ENCODE measurements around the gene SDCBP2.
A peak's percentile ranks its signal among the peaks of the same experiment; 100 is the strongest.

Gene SDCBP2

DNA sequence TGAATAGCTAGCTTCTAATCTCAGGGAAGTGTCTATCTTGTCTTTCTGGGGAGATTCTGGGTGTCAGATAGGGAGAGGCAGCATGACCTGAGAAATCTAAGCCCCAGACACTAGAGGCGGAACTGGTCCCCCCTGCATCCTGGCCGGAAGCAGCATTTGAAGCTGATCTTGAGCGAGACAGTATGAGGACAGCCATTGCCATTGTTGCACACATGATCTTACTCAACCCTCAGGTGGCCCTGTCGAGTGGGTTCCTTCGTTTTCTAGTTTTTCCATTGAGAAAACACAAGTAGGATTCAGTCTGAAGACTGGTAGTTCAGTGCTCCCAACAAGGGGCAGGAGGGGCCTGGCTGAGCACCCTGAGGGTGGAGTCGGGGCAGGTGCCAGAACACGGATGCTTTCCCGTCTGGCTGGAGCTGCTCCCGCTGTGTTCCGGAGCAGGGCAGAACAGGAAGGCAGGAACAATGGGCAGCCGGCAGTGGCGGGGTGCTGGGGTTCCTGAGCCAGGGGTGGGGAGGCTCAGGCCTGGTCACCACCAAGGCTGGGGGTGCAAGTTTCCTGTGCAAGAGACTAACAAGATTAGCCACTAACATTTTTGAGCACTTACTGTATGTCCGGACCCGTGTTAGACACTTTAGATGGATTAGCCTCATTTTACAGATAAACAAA lies 7.9 kb upstream of the SDCBP2 start:
- H3K4me3 ChIP-seq (ENCODE audit: low read depth, low read length) = no peak overlapping the region
- in situ Hi-C loops (cut with HindIII; ENCODE audit: low sequenced_read_pairs) = no loop called here
- peak; percentile 20 for DNase-seq (ENCODE audit: low read depth)
- TF ChIP-seq, protein P1, sequence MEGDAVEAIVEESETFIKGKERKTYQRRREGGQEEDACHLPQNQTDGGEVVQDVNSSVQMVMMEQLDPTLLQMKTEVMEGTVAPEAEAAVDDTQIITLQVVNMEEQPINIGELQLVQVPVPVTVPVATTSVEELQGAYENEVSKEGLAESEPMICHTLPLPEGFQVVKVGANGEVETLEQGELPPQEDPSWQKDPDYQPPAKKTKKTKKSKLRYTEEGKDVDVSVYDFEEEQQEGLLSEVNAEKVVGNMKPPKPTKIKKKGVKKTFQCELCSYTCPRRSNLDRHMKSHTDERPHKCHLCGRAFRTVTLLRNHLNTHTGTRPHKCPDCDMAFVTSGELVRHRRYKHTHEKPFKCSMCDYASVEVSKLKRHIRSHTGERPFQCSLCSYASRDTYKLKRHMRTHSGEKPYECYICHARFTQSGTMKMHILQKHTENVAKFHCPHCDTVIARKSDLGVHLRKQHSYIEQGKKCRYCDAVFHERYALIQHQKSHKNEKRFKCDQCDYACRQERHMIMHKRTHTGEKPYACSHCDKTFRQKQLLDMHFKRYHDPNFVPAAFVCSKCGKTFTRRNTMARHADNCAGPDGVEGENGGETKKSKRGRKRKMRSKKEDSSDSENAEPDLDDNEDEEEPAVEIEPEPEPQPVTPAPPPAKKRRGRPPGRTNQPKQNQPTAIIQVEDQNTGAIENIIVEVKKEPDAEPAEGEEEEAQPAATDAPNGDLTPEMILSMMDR (IDR thresholded peaks at IDR 0.05; ENCODE audit: low read depth, low read length, missing control alignments) = no peak

DNA sequence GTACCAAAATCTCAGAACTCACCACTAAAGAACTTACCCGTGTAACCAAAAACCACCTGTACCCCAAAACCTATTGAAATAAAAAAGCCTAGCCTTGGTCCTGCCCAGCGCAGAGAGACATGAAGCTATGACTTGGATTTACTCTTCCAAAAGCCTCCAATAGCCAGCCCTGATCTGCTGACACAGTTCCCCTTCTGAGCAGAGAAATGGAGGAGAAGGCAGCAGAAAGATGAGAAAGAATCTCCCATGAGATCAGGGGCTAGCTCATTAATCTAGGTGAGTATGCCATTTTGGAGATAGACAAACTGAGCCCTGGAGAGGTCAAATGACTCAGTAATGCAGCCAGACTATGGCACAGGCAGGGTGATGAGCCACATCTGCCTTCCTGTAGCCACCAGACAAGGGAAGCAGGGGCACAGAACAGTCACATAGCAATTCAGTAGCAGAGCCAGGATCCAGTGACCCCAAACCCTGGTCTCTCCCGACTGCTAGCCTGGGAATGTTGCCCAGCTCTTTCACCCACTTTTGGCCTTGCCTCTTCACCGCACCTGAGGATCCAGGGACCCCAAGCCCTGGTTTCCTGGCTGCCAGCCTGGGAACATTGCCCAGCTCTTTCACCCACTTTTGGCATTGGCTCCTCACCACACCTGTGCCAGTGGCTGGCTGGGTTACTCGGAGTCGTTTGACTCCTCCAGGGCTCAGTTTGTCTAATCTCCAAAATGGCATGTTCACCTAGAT lies 7.2 kb upstream of the SDCBP2 start:
- in situ Hi-C loops (cut with HindIII; ENCODE audit: low sequenced_read_pairs) = no loop called here
- TF ChIP-seq, protein P1 (IDR thresholded peaks at IDR 0.05; ENCODE audit: low read depth, low read length, missing control alignments) = no peak
- no peak for DNase-seq (ENCODE audit: low read depth)
- no peak overlapping the region for H3K4me3 ChIP-seq (ENCODE audit: low read depth, low read length)

DNA sequence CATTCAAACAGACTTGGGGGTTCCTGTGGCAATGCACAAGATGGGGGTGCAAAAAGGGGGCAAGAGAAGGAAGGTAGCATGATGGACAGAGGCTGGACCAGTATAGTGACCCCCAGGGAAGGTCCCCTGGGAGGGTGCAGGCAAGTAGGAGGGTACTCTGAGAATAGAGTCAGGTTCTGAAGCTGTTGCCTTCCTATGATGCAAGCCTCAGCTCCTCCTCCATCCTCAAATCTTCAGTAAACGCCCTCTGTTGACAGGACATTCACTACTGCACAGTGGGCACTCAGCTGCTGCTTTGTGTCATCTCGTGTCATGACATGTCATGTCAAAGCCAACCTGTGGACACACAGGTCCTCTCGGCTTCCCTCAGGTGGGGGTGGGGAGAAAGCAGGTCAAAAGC lies 5.8 kb upstream of the SDCBP2 start:
- TF ChIP-seq, protein P1 (IDR thresholded peaks at IDR 0.05; ENCODE audit: low read depth, low read length, missing control alignments) = no peak
- H3K4me3 ChIP-seq (ENCODE audit: low read depth, low read length) = no peak overlapping the region
- in situ Hi-C loops (cut with HindIII; ENCODE audit: low sequenced_read_pairs) = no loop called here
- DNase-seq (ENCODE audit: low read depth) = no peak

DNA sequence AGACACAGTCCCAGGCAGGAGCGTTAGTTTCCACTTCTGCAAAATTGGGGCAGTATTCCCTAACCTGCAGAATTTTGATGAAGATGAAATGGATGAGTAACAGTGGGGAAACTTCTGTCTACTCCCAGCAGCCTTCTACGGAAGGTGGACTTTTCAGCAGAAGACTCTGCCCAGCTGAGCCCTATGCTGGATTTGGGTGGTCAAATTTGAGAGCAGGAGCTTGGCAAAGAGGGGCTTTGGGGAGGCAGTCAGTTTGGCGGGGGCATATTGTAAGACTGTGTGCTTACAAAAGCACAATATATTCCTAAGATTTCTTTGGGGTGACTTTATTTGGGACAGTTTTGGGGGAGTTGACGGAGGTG lies 5.4 kb upstream of the SDCBP2 start:
- no peak overlapping the region for H3K4me3 ChIP-seq (ENCODE audit: low read depth, low read length)
- in situ Hi-C loops (cut with HindIII; ENCODE audit: low sequenced_read_pairs) = no loop called here
- TF ChIP-seq, protein P1 (IDR thresholded peaks at IDR 0.05; ENCODE audit: low read depth, low read length, missing control alignments) = no peak
- DNase-seq (ENCODE audit: low read depth) = no peak

DNA sequence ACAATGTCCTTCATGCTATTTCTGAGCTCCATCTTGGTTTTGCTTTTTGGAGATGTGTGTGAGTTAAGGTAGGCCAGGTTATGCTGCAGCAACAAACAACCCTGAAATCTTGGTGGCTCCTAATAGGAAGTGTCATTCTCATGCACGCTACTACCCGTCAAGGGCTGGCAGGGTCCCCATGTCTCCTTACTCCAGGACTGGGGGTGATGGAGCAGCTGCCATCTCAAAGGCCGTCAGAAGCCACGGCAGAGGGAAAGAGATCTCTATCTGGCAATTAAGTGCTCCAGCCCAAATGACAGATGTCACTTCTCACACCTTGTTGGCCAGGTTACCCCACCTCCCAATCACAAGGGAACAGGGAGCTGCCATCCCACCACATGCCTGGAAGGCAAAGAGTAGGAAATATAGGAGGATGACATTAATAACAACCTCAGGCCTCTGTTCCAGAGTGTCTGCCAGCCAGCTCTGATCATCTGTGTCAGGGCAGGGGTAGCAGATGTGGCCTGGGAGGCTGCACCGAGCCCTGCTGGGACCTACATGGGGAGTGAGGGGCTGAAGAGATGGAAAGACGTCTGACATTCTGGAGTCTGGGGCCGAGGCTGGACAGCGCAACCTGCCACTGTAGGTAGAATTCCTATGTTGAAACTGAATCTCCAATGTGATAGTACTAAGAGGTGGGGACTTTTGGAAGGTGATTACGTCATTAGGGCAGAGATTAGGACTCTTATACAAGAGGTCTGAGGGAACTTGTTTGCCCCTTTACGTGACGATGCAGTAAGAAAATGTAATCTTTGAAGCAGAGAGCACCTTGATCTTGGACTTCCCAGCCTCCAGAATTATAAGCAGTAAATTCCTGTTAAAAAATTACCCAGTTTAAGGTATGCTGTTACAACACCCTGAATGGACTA lies 4.8 kb upstream of the SDCBP2 start:
- in situ Hi-C loops (cut with HindIII; ENCODE audit: low sequenced_read_pairs) = no loop called here
- TF ChIP-seq, protein P1 (IDR thresholded peaks at IDR 0.05; ENCODE audit: low read depth, low read length, missing control alignments) = no peak
- no peak for DNase-seq (ENCODE audit: low read depth)
- H3K4me3 ChIP-seq (ENCODE audit: low read depth, low read length) = no peak overlapping the region

DNA sequence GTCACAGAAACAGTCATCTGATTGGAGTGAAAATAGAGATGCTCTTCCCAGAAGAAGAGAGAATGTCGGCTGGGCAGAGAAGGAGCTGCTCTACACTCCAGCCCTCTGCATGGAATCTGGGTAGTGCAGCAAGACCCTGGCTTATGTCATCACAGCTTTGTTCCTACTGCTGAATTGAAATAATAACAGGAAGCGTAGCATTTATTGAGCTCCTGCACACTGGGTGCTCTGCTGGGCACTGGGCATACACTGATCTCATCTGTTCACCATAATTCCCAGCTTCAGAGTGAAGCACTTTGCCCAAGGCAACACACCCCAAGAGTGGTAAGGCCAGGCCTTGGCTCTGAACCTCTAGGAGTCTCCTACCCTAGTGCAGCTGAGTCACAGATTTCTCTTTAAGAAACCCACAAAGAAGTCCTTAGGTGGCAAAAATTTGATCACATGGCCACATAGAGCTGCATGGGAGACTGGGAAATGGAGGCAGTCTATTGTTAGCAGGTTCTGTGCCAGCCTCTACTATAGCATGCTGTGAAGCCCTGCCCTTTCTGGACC lies 3.9 kb upstream of the SDCBP2 start:
- in situ Hi-C loops (cut with HindIII; ENCODE audit: low sequenced_read_pairs) = no loop called here
- no peak overlapping the region for H3K4me3 ChIP-seq (ENCODE audit: low read depth, low read length)
- TF ChIP-seq, protein P1 (IDR thresholded peaks at IDR 0.05; ENCODE audit: low read depth, low read length, missing control alignments) = no peak
- no peak for DNase-seq (ENCODE audit: low read depth)

Measured in astrocyte of the cerebellum (primary cell).